GM23338 (cell line): ENCODE measurements around the gene ARHGEF11. TPM values are rescaled to one million over a fixed set of nuclear protein-coding genes. Genes with fewer than 3 reads are reported as not detected.

Experiments used
- ATAC-seq: fragments of 200-7000 bp; cut with Tn5 transposase; 3 replicates; pipeline ENCODE4 v1.9.1; 2020
- DNase-seq: peaks from one replicate; pipeline ENCODE4 v3.0.0-alpha.2; 2015; ENCODE audit warnings: low spot score
- H2AFZ ChIP-seq: fragments of 200-600 bp; sonication (generic); 2 replicates; pipeline ENCODE4 v1.8.0; 2016; ENCODE audit warnings: antibody characterized with exemption, mild to moderate bottlenecking, moderate library complexity
- H3F3A ChIP-seq: fragments of 200-600 bp; sonication (generic); replicated peaks from 2 replicates; pipeline ENCODE4 v1.8.0; 2017; ENCODE audit warnings: antibody characterized with exemption, mixed run types, low read depth
- H3K27ac ChIP-seq: fragments of 200-600 bp; sonication (generic); 2 replicates; pipeline ENCODE4 v1.6.1; 2016; ENCODE audit warnings: low read depth
- H3K27me3 ChIP-seq: fragments of 200-600 bp; sonication (generic); 2 replicates; pipeline ENCODE4 v1.8.0; 2016; ENCODE audit warnings: mild to moderate bottlenecking, mixed run types, moderate library complexity; ENCODE audit not compliant: insufficient read depth
- H3K36me3 ChIP-seq: fragments of 200-600 bp; sonication (generic); 2 replicates; pipeline ENCODE4 v1.8.0; 2016; ENCODE audit warnings: mild to moderate bottlenecking; ENCODE audit not compliant: insufficient read depth
- H3K4me1 ChIP-seq: fragments of 200-600 bp; sonication (generic); 2 replicates; pipeline ENCODE4 v1.8.0; 2016; ENCODE audit warnings: mild to moderate bottlenecking, moderate library complexity; ENCODE audit not compliant: insufficient read depth
- H3K4me2 ChIP-seq: fragments of 200-600 bp; sonication (generic); 2 replicates; pipeline ENCODE4 v1.7.1; 2017; ENCODE audit warnings: mixed run types
- H3K4me3 ChIP-seq: fragments of 200-600 bp; sonication (generic); 2 replicates; pipeline ENCODE4 v1.6.1; 2016; ENCODE audit warnings: mixed run types
- H3K79me2 ChIP-seq: fragments of 200-600 bp; sonication (generic); replicated peaks from 2 replicates; pipeline ENCODE4 v1.8.0; 2017; ENCODE audit warnings: mild to moderate bottlenecking; ENCODE audit not compliant: insufficient read depth
- H3K9me2 ChIP-seq: fragments of 200-600 bp; sonication (generic); 2 replicates; pipeline ENCODE4 v1.8.0; 2017; ENCODE audit not compliant: insufficient read depth
- H4K20me1 ChIP-seq: fragments of 200-600 bp; sonication (generic); replicated peaks from 2 replicates; pipeline ENCODE4 v1.8.0; 2017; ENCODE audit warnings: mild to moderate bottlenecking; ENCODE audit not compliant: insufficient read depth
- H3K27ac Mint-ChIP-seq: 2 replicates; pipeline ENCODE4 v1.8.0; 2020; ENCODE audit warnings: inconsistent platforms, mild to moderate bottlenecking, moderate library complexity, mixed read lengths
- H3K27me3 Mint-ChIP-seq: 3 replicates; pipeline ENCODE4 v1.8.0; 2022; ENCODE audit warnings: low read depth, mild to moderate bottlenecking, moderate library complexity, mixed read lengths, inconsistent platforms; ENCODE audit not compliant: insufficient read depth, poor library complexity
- H3K36me3 Mint-ChIP-seq: 3 replicates; pipeline ENCODE4 v1.8.0; 2021; ENCODE audit warnings: low read depth, mild to moderate bottlenecking, inconsistent platforms, moderate library complexity, mixed read lengths
- H3K4me1 Mint-ChIP-seq: 3 replicates; pipeline ENCODE4 v1.8.0; 2020; ENCODE audit warnings: mild to moderate bottlenecking, inconsistent platforms, mixed read lengths
- H3K4me3 Mint-ChIP-seq: 3 replicates; pipeline ENCODE4 v1.8.0; 2021; ENCODE audit warnings: moderate library complexity, mild to moderate bottlenecking, inconsistent platforms, mixed read lengths
- H3K9me3 Mint-ChIP-seq: 3 replicates; pipeline ENCODE4 v1.8.0; 2020; ENCODE audit warnings: moderate library complexity, mild to moderate bottlenecking, inconsistent platforms, mixed read lengths
- CREB1 ChIP-seq: fragments of 250-450 bp; sonication (Bioruptor Pico); IDR thresholded peaks from 2 replicates; pipeline ENCODE4 v1.5.0; 2020; ENCODE audit warnings: low read depth, mild to moderate bottlenecking, moderate library complexity
- CTCF ChIP-seq, 2 experiments: fragments of 200-600 bp in 1 of 2; sonication (generic) in 1 of 2; conservative IDR thresholded peaks; 2 replicates each; pipeline versions ENCODE4 v1.5.1 to v1.6.1; 2016 to 2017; ENCODE audit warnings: antibody characterized with exemption in 2 of 2, low read depth in 2 of 2, mild to moderate bottlenecking in 2 of 2, moderate library complexity in 1 of 2
- EZH2 ChIP-seq: fragments of 200-600 bp; sonication (generic); IDR thresholded peaks from one replicate; pipeline ENCODE4 v1.8.0; 2017; ENCODE audit warnings: antibody characterized with exemption, mild to moderate bottlenecking, low read depth; ENCODE audit not compliant: unreplicated experiment
- JUNB ChIP-seq: IDR thresholded peaks from one replicate; pipeline ENCODE4 v1.6.1; 2016; ENCODE audit warnings: antibody characterized with exemption; ENCODE audit not compliant: unreplicated experiment
- NANOG ChIP-seq: IDR thresholded peaks from 2 replicates; pipeline ENCODE4 v1.6.1; 2016; ENCODE audit warnings: antibody characterized with exemption, borderline replicate concordance
- REST ChIP-seq: IDR thresholded peaks from one replicate; pipeline ENCODE4 v1.6.1; 2018; ENCODE audit warnings: antibody characterized with exemption; ENCODE audit not compliant: unreplicated experiment
- ZNF331 ChIP-seq: fragments of 250-450 bp; sonication (Bioruptor Pico); IDR thresholded peaks from 2 replicates; pipeline ENCODE4 v1.5.0; 2020; ENCODE audit warnings: low read depth, mild to moderate bottlenecking, moderate library complexity
- ZNF462 ChIP-seq: fragments of 250-450 bp; sonication (Bioruptor Pico); IDR thresholded peaks from 2 replicates; pipeline ENCODE4 v1.5.0; 2020; ENCODE audit warnings: mild to moderate bottlenecking, moderate library complexity
- polyA plus RNA-seq: library from polyadenylated mRNA; unstranded; fragments of >200 nt; fragmentation: Nextera tagmentation; extraction: Ambion mirVana; gene quantifications from 2 replicates; pipeline ENCODE4 v1.2.1, GENCODE V29; 2016
- total RNA-seq: library from RNA; depleted of rRNA; stranded (reverse); fragments of >200 nt; shearing (Covaris generic); gene quantifications from 2 replicates; pipeline ENCODE4 v1.2.3, GENCODE V29; 2014

The ARHGEF11 gene
- total and polyA plus RNA-seq, 2 experiments from 2014 or later, result 12.3 to 33.7 TPM

GRCh38 chr1:157095091-157095490 lies 49.5 kb upstream of the ARHGEF11 start (continued):
- TF ChIP-seq ZNF462 (no peak), CTCF (conservative IDR thresholded peaks at IDR 0.05; ENCODE audit: low read depth in 2 of 2) (no peak), ZNF331 (CRISPR knock-in tag) (no peak), CREB1 (CRISPR knock-in tag) (no peak), JUNB (no peak), NANOG (no peak)

- peak; percentile 10; the same call in 1 of the 3 replicates for ATAC-seq
- peak; percentile 27 for DNase-seq
- Mint-ChIP-seq H3K4me3 (no peak overlapping the region), H3K4me1 (peaks cover 17% of the 10 kb centered on the region), H3K9me3 (no peaks in the 10 kb centered on the region), H3K27ac (no peak overlapping the region), H3K27me3 (peaks cover 22% of the 10 kb centered on the region), H3K36me3 (no peaks in the 10 kb centered on the region; the same call in 2 of the 3 replicates)
- Histone ChIP-seq H3F3A (no peaks in the 10 kb centered on the region), H3K36me3 (no peaks in the 10 kb centered on the region), H3K4me1 (peaks cover 12% of the 10 kb centered on the region; the same call in 1 of the 2 replicates), H2AFZ (peak overlapping the region; percentile 76), H3K9me2 (no peaks in the 10 kb centered on the region), H3K4me2 (no peak overlapping the region), H3K79me2 (no peaks in the 10 kb centered on the region), H3K27me3 (no peaks in the 10 kb centered on the region), H4K20me1 (no peaks in the 10 kb centered on the region), H3K27ac (no peak overlapping the region), H3K4me3 (no peak overlapping the region)
- TF ChIP-seq EZH2 (no peak), NANOG (no peak), REST (no peak), CTCF (conservative IDR thresholded peaks at IDR 0.05; ENCODE audit: low read depth in 2 of 2) (no peak)
These were observed 47.3 kb upstream of the ARHGEF11 start for GRCh38 chr1:157092831-157093230.
